Testis (tissue), 3 donors: ENCODE data around the gene ENAH. TPM values are rescaled to one million over a fixed set of nuclear protein-coding genes. Genes with fewer than 3 reads are reported as not detected.

Experiments
- DNase-seq: peaks from one replicate; pipeline ENCODE4 v3.0.0-alpha.2; 2019
- H3K27ac ChIP-seq, 2 donors: fragments of 200-600 bp; sonication (generic); one replicate each; pipeline ENCODE4 v1.5.1; 2019
- H3K27me3 ChIP-seq: fragments of 200-600 bp; sonication (generic); one replicate; pipeline ENCODE4 v1.5.1; 2019
- H3K36me3 ChIP-seq: fragments of 200-600 bp; sonication (generic); one replicate; pipeline ENCODE4 v1.5.1; 2017; ENCODE audit warnings: low read depth; ENCODE audit errors: missing control alignments
- H3K4me1 ChIP-seq: fragments of 200-600 bp; sonication (generic); one replicate; pipeline ENCODE4 v1.5.1; 2019
- H3K4me3 ChIP-seq, 2 donors: fragments of 200-600 bp; sonication (generic); one replicate each; pipeline ENCODE4 v1.5.1; 2017 to 2019
- H3K9me3 ChIP-seq: fragments of 200-600 bp; sonication (generic); one replicate; pipeline ENCODE4 v1.5.1; 2017
- POLR2A ChIP-seq: fragments of 450-650 bp; IDR thresholded peaks from one replicate; pipeline ENCODE4 v1.6.1; 2017; ENCODE audit warnings: antibody characterized with exemption, mild to moderate bottlenecking, moderate library complexity
- WGBS, 2 donors: methylation state at CpG; one replicate each; pipeline ENCODE4 v1.1.5; 2018; 5-methylcytosine and 5-hydroxymethylcytosine counted together
- intact Hi-C: fragments of 100-400 bp; cut with DNase I; formaldehyde crosslinking; loops from one replicate; pipeline ENCODE4 v1.15.1; 2023; ENCODE audit warnings: low total_unique reads
- polyA plus RNA-seq: library from polyadenylated mRNA; stranded (reverse); fragments of 350-450 nt; fragmentation: Illumina TruSeq; extraction: RNeasy Lipid Tissue Mini Kit (QIAGEN cat#74804); gene quantifications from one replicate; pipeline ENCODE4 v1.2.3, GENCODE V29; 2014; ENCODE audit warnings: low read depth, low replicate concordance; ENCODE audit not compliant: insufficient read depth
- total RNA-seq, 2 donors: library from RNA; depleted of rRNA; stranded (reverse); fragments of >200 nt; gene quantifications; one replicate each; pipeline ENCODE4 v1.2.3, GENCODE V29; 2016
- TF ChIP-seq, protein P1 (sequence below), 3 experiments: fragments of 450-650 bp in 2 of 3; fragments of 200-600 bp in 1 of 3; sonication (generic) in 1 of 3; IDR thresholded peaks; one replicate each; pipeline ENCODE4 v1.5.1; 2016 to 2019; ENCODE audit warnings: antibody characterized with exemption in 3 of 3, mild to moderate bottlenecking in 2 of 3, moderate library complexity in 1 of 3

Gene ENAH
- total and polyA plus RNA-seq, 3 donors from 2014 or later = 84.3 to 132 (median 122) TPM

- H3K27me3 ChIP-seq = no peaks in the 10 kb centered on the region
These were observed 206.3 kb downstream of the ENAH start for GRCh38 chr1:225446595-225446960.

GRCh38 chr1:225445639-225446594 lies 207.0 kb downstream of the ENAH start:
- no peak for DNase-seq
- Histone ChIP-seq H3K27me3 (no peaks in the 10 kb centered on the region), H3K36me3 (no peaks in the 10 kb centered on the region), H3K9me3 (no peaks in the 10 kb centered on the region), H3K4me1 (peaks cover 41% of the 10 kb centered on the region), H3K27ac (peak overlapping the region; percentile 49 to 85), H3K4me3 (no peak overlapping the region)
- TF ChIP-seq, protein P1, sequence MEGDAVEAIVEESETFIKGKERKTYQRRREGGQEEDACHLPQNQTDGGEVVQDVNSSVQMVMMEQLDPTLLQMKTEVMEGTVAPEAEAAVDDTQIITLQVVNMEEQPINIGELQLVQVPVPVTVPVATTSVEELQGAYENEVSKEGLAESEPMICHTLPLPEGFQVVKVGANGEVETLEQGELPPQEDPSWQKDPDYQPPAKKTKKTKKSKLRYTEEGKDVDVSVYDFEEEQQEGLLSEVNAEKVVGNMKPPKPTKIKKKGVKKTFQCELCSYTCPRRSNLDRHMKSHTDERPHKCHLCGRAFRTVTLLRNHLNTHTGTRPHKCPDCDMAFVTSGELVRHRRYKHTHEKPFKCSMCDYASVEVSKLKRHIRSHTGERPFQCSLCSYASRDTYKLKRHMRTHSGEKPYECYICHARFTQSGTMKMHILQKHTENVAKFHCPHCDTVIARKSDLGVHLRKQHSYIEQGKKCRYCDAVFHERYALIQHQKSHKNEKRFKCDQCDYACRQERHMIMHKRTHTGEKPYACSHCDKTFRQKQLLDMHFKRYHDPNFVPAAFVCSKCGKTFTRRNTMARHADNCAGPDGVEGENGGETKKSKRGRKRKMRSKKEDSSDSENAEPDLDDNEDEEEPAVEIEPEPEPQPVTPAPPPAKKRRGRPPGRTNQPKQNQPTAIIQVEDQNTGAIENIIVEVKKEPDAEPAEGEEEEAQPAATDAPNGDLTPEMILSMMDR (IDR thresholded peaks at IDR 0.05) = no peak
- TF ChIP-seq POLR2A = no peak
- 63 to 75% methylated on average over 9 of the region's 9 CpGs for WGBS, 2 donors
- intact Hi-C loops = no loop called here

More at GRCh38 chr1:225446595-225446960, 206.3 kb downstream of the ENAH start:
- intact Hi-C loops = no loop called here
- WGBS, 2 donors = 51 to 55% methylated on average over 3 to 7 of the region's 7 CpGs
- TF ChIP-seq, protein P1 (IDR thresholded peaks at IDR 0.05) = no peak
- TF ChIP-seq POLR2A = no peak
- peak overlapping the region; percentile 35 to 85 for H3K27ac ChIP-seq
- DNase-seq = no peak
- H3K36me3 ChIP-seq = no peaks in the 10 kb centered on the region
- peaks cover 41% of the 10 kb centered on the region for H3K4me1 ChIP-seq
- no peak overlapping the region for H3K4me3 ChIP-seq
- no peaks in the 10 kb centered on the region for H3K9me3 ChIP-seq

DNA sequence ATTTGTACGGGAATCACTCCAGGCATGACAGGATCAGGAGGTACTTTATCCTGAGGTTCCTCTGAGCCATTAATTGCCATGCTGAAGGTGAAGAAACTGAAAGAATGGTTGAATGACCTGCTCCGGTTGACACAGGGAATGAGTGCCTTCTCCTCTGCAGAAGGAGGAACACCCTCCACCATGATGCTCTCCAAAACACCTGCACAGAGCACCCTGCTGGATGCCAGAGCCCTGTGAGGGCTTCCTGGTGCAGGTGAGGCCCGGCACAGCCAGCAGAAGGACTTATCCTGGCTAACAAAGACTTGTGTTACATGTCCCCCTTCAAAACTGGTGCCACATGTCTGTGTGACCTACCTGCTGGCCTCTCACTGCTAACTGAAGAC lies 210.8 kb downstream of the ENAH start:
- no peak for TF ChIP-seq POLR2A
- TF ChIP-seq, protein P1 (IDR thresholded peaks at IDR 0.05) = no peak
- H3K4me3 ChIP-seq = no peak overlapping the region
- intact Hi-C loops = no loop called here
- no peaks in the 10 kb centered on the region for H3K27me3 ChIP-seq
- H3K27ac ChIP-seq = no peak overlapping the region
- no peaks in the 10 kb centered on the region for H3K36me3 ChIP-seq
- peaks cover 27% of the 10 kb centered on the region for H3K4me1 ChIP-seq
- 80 to 83% methylated on average over 3 of the region's 3 CpGs for WGBS, 2 donors
- H3K9me3 ChIP-seq = no peaks in the 10 kb centered on the region
- DNase-seq = no peak

DNA sequence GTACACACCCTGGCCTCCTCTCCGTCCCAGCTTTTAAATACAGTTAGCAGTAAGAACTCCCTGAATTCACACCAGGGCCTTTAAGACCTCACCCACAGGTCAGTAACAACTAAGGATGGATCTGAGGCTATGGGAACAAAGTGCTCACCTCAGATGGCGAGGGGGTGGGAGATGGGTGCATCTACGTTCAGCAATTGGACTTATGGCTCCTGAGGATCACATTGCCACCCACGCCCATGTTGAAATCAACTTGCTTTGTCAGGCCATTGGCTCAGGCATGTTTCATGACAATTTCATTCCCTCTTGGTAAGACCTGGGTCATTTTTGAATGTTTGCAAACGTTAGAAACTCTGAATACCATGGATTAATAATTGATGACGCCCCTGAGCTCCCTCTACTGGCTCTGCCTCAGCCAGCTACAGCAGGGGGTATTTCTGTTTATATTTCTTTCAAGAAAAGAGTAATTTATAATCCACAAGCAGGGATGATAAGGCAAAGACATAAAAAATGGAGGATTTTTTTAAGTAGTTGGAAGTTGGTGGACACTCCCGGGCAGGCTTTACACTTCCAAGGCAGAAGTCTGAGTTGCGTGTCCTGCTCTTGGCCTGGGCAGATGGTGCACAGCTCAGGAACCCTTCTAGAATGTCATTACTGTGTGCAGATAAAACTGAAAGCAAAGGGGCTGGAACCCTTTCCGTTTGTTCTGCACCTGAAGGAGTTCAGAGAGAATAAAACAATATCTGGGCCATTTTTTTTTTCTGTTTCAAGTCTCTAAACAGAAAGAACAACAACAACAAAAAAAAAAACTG lies 211.4 kb downstream of the ENAH start:
- H3K4me1 ChIP-seq = peaks cover 21% of the 10 kb centered on the region
- DNase-seq = no peak
- no peak overlapping the region for H3K27ac ChIP-seq
- H3K36me3 ChIP-seq = no peaks in the 10 kb centered on the region
- no peaks in the 10 kb centered on the region for H3K27me3 ChIP-seq
- H3K9me3 ChIP-seq = no peaks in the 10 kb centered on the region
- H3K4me3 ChIP-seq = no peak overlapping the region
- WGBS, 2 donors = 74 to 75% methylated on average over 9 of the region's 9 CpGs
- TF ChIP-seq, protein P1 (IDR thresholded peaks at IDR 0.05) = no peak
- no peak for TF ChIP-seq POLR2A
- intact Hi-C loops = no loop called here
